ENCODE data around the gene FHAD1.

GRCh38 chr1:15256584-15256983, 9.6 kb downstream of the FHAD1 start:
- TF ChIP-seq, protein P1, sequence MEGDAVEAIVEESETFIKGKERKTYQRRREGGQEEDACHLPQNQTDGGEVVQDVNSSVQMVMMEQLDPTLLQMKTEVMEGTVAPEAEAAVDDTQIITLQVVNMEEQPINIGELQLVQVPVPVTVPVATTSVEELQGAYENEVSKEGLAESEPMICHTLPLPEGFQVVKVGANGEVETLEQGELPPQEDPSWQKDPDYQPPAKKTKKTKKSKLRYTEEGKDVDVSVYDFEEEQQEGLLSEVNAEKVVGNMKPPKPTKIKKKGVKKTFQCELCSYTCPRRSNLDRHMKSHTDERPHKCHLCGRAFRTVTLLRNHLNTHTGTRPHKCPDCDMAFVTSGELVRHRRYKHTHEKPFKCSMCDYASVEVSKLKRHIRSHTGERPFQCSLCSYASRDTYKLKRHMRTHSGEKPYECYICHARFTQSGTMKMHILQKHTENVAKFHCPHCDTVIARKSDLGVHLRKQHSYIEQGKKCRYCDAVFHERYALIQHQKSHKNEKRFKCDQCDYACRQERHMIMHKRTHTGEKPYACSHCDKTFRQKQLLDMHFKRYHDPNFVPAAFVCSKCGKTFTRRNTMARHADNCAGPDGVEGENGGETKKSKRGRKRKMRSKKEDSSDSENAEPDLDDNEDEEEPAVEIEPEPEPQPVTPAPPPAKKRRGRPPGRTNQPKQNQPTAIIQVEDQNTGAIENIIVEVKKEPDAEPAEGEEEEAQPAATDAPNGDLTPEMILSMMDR (IDR thresholded peaks at IDR 0.05), result no peak
- TF ChIP-seq EP300 (IDR thresholded peaks at IDR 0.05) (no peak), POLR2A (IDR thresholded peaks at IDR 0.05; ENCODE audit: low read depth) (no peak)

Measured in esophagus muscularis mucosa (tissue), 4 donors.